BLaER1 treated with 17β-estradiol and CSF1 and Interleukin-3, amounts not matched to agents 10 nM and 100 nM (cell line): ENCODE results near the gene ACOX3.
A peak's percentile ranks its signal among the peaks of the same experiment; 100 is the strongest.

Experiments used
- H3K27ac ChIP-seq, 11 experiments: shearing (Covaris generic); formaldehyde crosslinking; 2 replicates each; pipeline ENCODE4 v1.8.1; 2022
- H3K27me3 ChIP-seq, 11 experiments: shearing (Covaris generic); formaldehyde crosslinking; 2 replicates each; pipeline ENCODE4 v1.8.1; 2022
- H3K36me3 ChIP-seq, 11 experiments: shearing (Covaris generic); formaldehyde crosslinking; 2 replicates each; pipeline ENCODE4 v1.8.1; 2022
- H3K4me1 ChIP-seq, 10 experiments: shearing (Covaris generic); formaldehyde crosslinking; 2 replicates each; pipeline ENCODE4 v1.8.1; 2022
- H3K4me2 ChIP-seq, 11 experiments: shearing (Covaris generic); formaldehyde crosslinking; 2 replicates each; pipeline ENCODE4 v1.8.1; 2022
- H3K4me3 ChIP-seq, 10 experiments: shearing (Covaris generic); formaldehyde crosslinking; 2 replicates each; pipeline ENCODE4 v1.8.1; 2022
- H3K9ac ChIP-seq, 11 experiments: shearing (Covaris generic); formaldehyde crosslinking; 2 replicates each; pipeline ENCODE4 v1.8.1; 2022
- H3K9me3 ChIP-seq, 11 experiments: shearing (Covaris generic); formaldehyde crosslinking; replicated peaks in 1 of 11; 2 replicates each; pipeline ENCODE4 v1.8.1; 2022
- H4K20me1 ChIP-seq, 11 experiments: shearing (Covaris generic); formaldehyde crosslinking; 2 replicates each; pipeline ENCODE4 v1.8.1; 2022
- Cebpa-rat ChIP-seq, 11 experiments: shearing (Covaris generic); IDR thresholded peaks; 2 replicates each; pipeline ENCODE4 v1.8.1; 2022

Gene ACOX3

DNA sequence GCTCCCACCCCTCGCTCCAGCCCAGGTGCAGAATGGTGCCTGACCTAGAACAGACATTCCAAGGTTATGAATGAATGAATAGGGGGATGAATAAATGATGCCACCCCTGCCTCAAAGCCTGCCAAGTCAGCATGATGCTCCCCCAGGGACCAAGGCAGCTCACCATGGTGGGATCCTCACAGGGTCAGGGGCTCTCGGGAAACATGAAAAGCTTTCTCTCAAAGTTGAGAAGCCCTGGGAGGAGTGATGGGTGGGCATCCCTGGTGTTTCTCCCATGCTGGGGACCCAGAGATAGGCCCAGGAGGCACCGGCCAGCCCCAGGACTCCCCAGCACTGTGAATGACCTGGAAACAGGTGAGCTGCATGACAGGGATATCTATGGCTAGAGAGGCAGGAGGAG is 112.1 kb downstream of the ACOX3 start:
- Histone ChIP-seq H3K9ac (no peak overlapping the region), H3K9me3 (peaks cover 0 to 12% (median 5%) of the 10 kb centered on the region in 11 experiments; a peak in 11 of 22 replicates), H3K27me3 (peaks cover 0 to 9% (median 0%) of the 10 kb centered on the region in 11 experiments; a peak in 2 of 22 replicates), H3K4me3 (no peak overlapping the region), H3K36me3 (no peaks in the 10 kb centered on the region), H3K4me1 (peaks cover 26 to 47% (median 38%) of the 10 kb centered on the region in 10 experiments), H4K20me1 (no peaks in the 10 kb centered on the region), H3K4me2 (peak overlapping the region in 4 of 11 experiments; percentile 80 to 92 (median 88); a peak in 4 of 22 replicates), H3K27ac (peak overlapping the region in 1 of 11 experiments; percentile 11; a peak in 1 of 22 replicates)
- no peak for TF ChIP-seq Cebpa-rat (IDR thresholded peaks at IDR 0.05)

DNA sequence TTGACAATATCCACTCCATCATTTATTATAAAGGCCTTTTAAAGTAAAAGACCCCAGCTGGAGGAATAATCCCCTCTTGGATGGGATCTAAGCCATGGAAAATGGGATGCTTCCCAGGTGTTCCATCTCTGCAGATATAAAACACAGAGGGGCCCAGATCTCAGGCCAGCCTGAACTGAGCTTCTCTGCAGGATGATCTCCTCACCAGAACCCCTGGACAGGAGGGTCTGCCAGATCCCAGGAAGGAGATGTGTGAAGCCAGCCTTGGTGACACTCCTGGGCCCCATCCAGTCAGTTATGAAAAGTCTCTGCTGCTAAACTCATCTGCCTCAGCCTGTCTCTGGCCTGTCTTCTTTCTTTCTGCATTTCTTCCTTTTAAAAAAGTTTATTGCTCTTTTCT is 114.3 kb downstream of the ACOX3 start:
- H3K27me3 ChIP-seq = peaks cover 0 to 9% (median 0%) of the 10 kb centered on the region in 11 experiments; a peak in 2 of 22 replicates
- H3K9me3 ChIP-seq = peaks cover 0 to 12% (median 5%) of the 10 kb centered on the region in 11 experiments; a peak in 9 of 22 replicates
- no peak for TF ChIP-seq Cebpa-rat (IDR thresholded peaks at IDR 0.05)
- peaks cover 17 to 32% (median 27%) of the 10 kb centered on the region in 10 experiments for H3K4me1 ChIP-seq
- H4K20me1 ChIP-seq = no peaks in the 10 kb centered on the region
- no peak overlapping the region; a peak in 1 of 22 replicates for H3K4me2 ChIP-seq
- no peak overlapping the region for H3K27ac ChIP-seq
- H3K9ac ChIP-seq = no peak overlapping the region
- H3K4me3 ChIP-seq = no peak overlapping the region
- no peaks in the 10 kb centered on the region for H3K36me3 ChIP-seq

DNA sequence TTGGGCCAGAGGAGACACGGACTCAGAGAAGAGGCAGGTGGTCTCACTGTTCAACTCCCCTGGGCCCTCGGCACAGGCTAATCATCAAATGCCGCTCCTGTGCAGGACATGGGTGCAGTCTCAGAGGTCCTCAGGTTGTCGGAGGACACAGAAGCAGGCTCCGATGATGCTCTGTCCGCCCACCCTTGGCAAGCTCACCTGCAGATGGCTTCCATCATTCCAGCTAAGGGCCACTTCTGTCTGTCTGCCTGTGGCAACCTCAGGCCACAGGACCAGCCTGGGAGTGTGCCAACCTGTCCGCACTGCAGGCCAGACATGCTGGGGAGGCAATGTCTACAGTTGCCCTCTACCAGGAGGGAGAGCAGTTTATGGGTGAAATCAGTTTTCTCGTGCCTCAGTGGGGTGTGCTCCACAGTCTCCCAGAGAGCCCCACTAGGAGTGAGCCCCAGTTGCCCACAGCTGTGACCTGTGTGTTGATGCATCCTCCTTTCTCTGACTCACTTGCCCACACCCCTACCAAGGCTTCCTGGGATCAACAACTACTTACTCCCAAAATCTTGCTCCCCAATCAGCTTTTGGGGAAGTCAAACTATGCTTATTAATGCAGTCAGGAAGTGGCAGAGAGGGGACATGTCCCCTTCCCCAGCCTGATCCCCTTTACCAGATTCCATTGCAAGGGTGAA is 115.1 kb downstream of the ACOX3 start:
- H3K27me3 ChIP-seq = peaks cover 0 to 7% (median 0%) of the 10 kb centered on the region in 11 experiments; a peak in 2 of 22 replicates
- no peak overlapping the region; a peak in 1 of 22 replicates for H3K9ac ChIP-seq
- peaks cover 0 to 19% (median 5%) of the 10 kb centered on the region in 11 experiments; a peak in 9 of 22 replicates for H3K9me3 ChIP-seq
- H4K20me1 ChIP-seq = no peaks in the 10 kb centered on the region
- no peak overlapping the region for H3K27ac ChIP-seq
- peaks cover 9 to 25% (median 20%) of the 10 kb centered on the region in 10 experiments; a peak in 19 of 20 replicates for H3K4me1 ChIP-seq
- no peaks in the 10 kb centered on the region for H3K36me3 ChIP-seq
- peak overlapping the region in 1 of 11 experiments; percentile 10; a peak in 1 of 22 replicates for H3K4me2 ChIP-seq
- no peak for TF ChIP-seq Cebpa-rat (IDR thresholded peaks at IDR 0.05)
- H3K4me3 ChIP-seq = no peak overlapping the region

DNA sequence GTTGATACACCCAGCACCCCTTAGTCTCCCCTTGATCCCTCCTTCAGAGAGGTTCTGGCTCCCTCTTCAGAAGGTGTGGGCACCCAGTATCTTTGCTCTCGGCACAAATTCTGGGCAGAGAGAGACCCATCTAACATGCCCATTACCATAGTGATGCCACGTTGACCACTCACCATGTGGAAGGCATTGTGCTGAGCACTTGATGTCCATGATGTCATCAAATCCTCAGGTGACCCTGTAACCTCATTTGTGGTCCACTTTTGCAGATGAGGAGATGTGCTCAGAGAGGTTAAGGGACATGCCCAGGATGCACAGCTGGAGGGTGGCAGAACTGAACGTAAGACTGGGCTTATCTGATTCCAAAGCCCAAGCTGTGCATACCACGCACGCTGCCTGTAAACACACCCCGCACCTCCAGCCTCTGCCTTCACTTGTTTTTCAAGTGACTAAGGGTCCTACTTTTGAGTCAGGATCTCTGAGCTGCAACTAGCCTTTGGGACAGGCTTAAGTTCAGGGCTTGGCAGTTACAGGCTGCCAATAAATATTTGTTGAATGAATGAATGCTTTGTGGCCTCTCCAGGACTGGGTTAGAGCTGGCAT is 115.8 kb downstream of the ACOX3 start:
- Histone ChIP-seq H4K20me1 (no peaks in the 10 kb centered on the region), H3K4me3 (no peak overlapping the region), H3K27me3 (0 out of 22 replicates have a peak, but pooled peaks cover 0 to under 1% (median 0%) of the 10 kb centered on the region in 11 experiments), H3K27ac (no peak overlapping the region), H3K4me2 (no peak overlapping the region), H3K9me3 (peaks cover 0 to 20% (median 5%) of the 10 kb centered on the region in 11 experiments; a peak in 9 of 22 replicates), H3K36me3 (no peaks in the 10 kb centered on the region), H3K4me1 (peaks cover 8 to 25% (median 20%) of the 10 kb centered on the region in 10 experiments), H3K9ac (no peak overlapping the region)
- no peak for TF ChIP-seq Cebpa-rat (IDR thresholded peaks at IDR 0.05)

DNA sequence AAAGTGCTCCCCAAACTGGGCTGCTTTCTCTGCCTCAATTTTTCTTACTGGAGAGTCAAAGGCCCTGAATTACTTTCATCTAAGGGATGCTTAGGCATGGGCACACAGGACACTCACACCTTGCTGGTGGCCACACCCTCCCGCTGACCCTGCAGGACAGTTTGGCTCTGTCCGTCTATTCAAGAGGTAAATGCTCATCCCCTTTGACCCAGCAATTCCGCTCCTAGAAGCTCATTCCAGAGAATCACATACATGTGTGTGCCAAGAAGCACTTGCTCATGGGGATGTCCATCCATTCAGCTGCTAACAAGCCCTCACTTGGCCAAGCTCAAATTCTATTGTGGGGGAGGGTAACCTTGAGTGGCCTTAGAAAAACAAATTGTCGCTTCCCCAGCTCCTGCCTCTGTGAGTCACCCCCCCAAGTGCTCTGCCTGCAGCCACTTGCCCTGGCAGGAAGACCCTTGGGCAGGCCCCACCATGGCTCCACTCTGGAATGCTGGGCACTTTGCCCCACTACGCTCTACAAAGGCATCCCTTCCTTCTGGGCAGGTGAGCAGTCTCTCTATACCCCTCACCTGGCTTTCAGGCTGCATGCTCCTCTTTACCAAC is 116.5 kb downstream of the ACOX3 start:
- no peak overlapping the region for H3K27ac ChIP-seq
- no peak overlapping the region for H3K9ac ChIP-seq
- no peak overlapping the region for H3K4me2 ChIP-seq
- peaks cover 13 to 25% (median 20%) of the 10 kb centered on the region in 10 experiments for H3K4me1 ChIP-seq
- no peak for TF ChIP-seq Cebpa-rat (IDR thresholded peaks at IDR 0.05)
- H3K27me3 ChIP-seq = no peaks in the 10 kb centered on the region; a peak in 1 of 22 replicates
- H3K9me3 ChIP-seq = peaks cover 0 to 20% (median 5%) of the 10 kb centered on the region in 11 experiments; a peak in 9 of 22 replicates
- H3K4me3 ChIP-seq = no peak overlapping the region
- H4K20me1 ChIP-seq = no peaks in the 10 kb centered on the region; a peak in 1 of 22 replicates
- H3K36me3 ChIP-seq = no peaks in the 10 kb centered on the region

DNA sequence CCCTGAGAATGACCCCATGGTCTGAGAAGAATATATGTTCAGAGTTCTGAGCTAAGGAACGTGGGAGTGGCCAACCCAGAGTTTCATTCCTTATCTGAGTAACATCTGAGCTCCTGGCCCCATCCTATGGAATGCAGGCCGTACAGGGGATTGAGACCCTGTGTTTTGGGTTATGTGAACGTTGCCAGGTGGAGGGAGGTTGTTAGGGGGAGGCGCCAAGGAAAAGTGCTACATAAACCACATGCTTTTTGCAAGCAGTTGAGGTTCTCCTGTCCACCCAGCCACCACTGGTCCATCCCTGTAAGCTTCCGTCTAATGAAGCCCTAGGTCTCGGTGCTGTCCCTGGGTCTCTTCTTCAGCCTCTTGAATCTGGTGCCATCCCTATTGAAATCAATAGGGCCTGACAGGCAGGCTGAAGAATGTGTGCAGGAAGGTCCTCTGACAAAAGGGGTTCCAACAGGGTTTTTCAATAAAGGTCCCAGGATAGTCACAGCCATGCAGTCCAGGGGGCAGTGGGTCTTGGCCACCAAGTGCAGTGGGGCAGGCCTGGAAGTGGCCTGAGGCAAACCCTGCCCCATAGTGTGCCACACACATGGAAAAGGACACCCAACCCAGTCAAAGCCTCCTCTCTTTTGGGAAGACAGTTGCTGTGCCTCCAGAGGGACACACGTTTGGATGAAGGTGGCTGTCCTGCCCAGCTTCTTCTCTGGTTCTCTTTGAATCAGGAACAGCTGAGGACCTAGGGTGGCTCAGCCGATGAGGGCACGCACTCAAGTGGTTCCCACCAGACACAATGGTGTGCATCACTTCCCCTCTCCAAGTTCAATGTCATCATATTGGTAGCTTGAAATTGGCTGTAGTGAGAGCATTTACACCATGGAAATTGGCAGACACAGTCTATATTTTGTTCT is 117.5 kb downstream of the ACOX3 start:
- H3K27ac ChIP-seq = no peak overlapping the region
- H3K27me3 ChIP-seq = no peaks in the 10 kb centered on the region; a peak in 1 of 22 replicates
- H3K4me1 ChIP-seq = peaks cover 17 to 28% (median 25%) of the 10 kb centered on the region in 10 experiments
- TF ChIP-seq Cebpa-rat (IDR thresholded peaks at IDR 0.05) = no peak
- H3K4me3 ChIP-seq = no peak overlapping the region
- no peaks in the 10 kb centered on the region; a peak in 1 of 22 replicates for H4K20me1 ChIP-seq
- no peak overlapping the region for H3K9ac ChIP-seq
- H3K4me2 ChIP-seq = no peak overlapping the region
- peaks cover 0 to 20% (median 5%) of the 10 kb centered on the region in 11 experiments; a peak in 9 of 22 replicates for H3K9me3 ChIP-seq
- no peaks in the 10 kb centered on the region for H3K36me3 ChIP-seq

DNA sequence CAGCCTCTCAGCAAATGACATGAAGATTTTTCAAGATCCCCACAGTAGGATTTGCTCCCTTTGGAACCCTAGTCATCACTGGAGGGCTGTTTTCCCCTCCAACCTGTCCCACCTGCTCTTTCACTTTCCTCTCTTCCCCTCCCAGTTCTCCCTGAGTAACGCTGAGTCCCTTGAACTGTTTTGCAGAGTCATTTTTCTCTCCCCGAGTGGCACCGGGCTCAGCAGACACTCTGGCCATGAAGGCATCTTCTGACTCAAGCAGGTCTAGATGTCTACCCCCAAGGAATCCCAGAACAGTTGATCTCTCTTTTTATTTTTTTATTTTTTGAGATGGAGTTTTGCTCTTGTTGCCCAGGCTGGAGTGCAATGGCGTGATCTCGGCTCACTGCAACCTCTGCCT is 118.8 kb downstream of the ACOX3 start:
- Histone ChIP-seq H3K27me3 (no peaks in the 10 kb centered on the region; a peak in 1 of 22 replicates), H3K4me2 (no peak overlapping the region), H3K4me1 (peaks cover 17 to 40% (median 37%) of the 10 kb centered on the region in 10 experiments), H3K9ac (no peak overlapping the region), H4K20me1 (no peaks in the 10 kb centered on the region; a peak in 1 of 22 replicates), H3K27ac (no peak overlapping the region), H3K4me3 (no peak overlapping the region), H3K9me3 (peaks cover 0 to 16% (median 4%) of the 10 kb centered on the region in 11 experiments; a peak in 9 of 22 replicates), H3K36me3 (no peaks in the 10 kb centered on the region)
- TF ChIP-seq Cebpa-rat (IDR thresholded peaks at IDR 0.05) = no peak

DNA sequence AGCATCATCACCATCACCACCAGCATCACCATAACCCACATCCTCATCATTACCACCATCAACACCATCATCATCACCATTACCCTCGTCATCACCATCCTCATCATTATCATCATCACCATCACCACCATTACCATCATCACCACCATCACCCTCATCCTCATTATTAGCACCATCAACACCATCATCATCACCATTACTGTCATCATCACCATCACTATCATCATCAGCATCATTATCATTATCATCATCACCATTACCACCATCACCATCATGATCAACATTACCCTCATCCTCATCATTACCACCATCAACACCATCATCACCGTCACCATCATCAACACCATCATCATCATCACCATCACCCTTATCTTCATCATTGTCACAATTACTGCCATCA is 119.3 kb downstream of the ACOX3 start:
- Histone ChIP-seq H3K27ac (no peak overlapping the region), H3K4me1 (peaks cover 18 to 46% (median 42%) of the 10 kb centered on the region in 10 experiments), H3K9me3 (peaks cover 0 to 11% (median 0%) of the 10 kb centered on the region in 11 experiments; a peak in 6 of 22 replicates), H3K36me3 (no peaks in the 10 kb centered on the region), H3K4me2 (no peak overlapping the region), H3K27me3 (no peaks in the 10 kb centered on the region; a peak in 1 of 22 replicates), H3K9ac (no peak overlapping the region), H4K20me1 (peaks cover 0 to 5% (median 0%) of the 10 kb centered on the region in 11 experiments; a peak in 1 of 22 replicates), H3K4me3 (no peak overlapping the region)
- TF ChIP-seq Cebpa-rat (IDR thresholded peaks at IDR 0.05) = no peak
